ENCODE data around the gene SEMA6A.

SEMA6A gene

GRCh38 chr5:116583862-116584222 is 9.2 kb upstream of the SEMA6A start (continued):
- no peak for TF ChIP-seq TSHZ2 (CRISPR knock-in tag; IDR thresholded peaks at IDR 0.05)
- TF ChIP-seq ARNTL (CRISPR knock-in tag; IDR thresholded peaks at IDR 0.05; ENCODE audit: borderline replicate concordance, low read depth), result no peak
- no peak for TF ChIP-seq TOX (CRISPR knock-in tag; IDR thresholded peaks at IDR 0.05; ENCODE audit: borderline replicate concordance)
- no peak for TF ChIP-seq CREB5 (CRISPR knock-in tag; IDR thresholded peaks at IDR 0.05; ENCODE audit: low read depth)
- TF ChIP-seq ISL1 (CRISPR knock-in tag; IDR thresholded peaks at IDR 0.05), result no peak

- TF ChIP-seq TSHZ2 (CRISPR knock-in tag; IDR thresholded peaks at IDR 0.05) (no peak), PATZ1 (CRISPR knock-in tag; IDR thresholded peaks at IDR 0.05; ENCODE audit: borderline replicate concordance) (no peak), ARNTL (CRISPR knock-in tag; IDR thresholded peaks at IDR 0.05; ENCODE audit: borderline replicate concordance, low read depth) (no peak), ZFP30 (CRISPR knock-in tag; IDR thresholded peaks at IDR 0.05) (no peak), TCF4 (CRISPR knock-in tag; IDR thresholded peaks at IDR 0.05; ENCODE audit: borderline replicate concordance) (no peak), ZNF70 (CRISPR knock-in tag; IDR thresholded peaks at IDR 0.05) (no peak), ZNF565 (CRISPR knock-in tag; conservative IDR thresholded peaks at IDR 0.05; ENCODE audit: low read depth) (no peak), CSRNP3 (CRISPR knock-in tag; IDR thresholded peaks at IDR 0.05) (no peak), ZFP3 (CRISPR knock-in tag; IDR thresholded peaks at IDR 0.05) (no peak), ZNF8 (CRISPR knock-in tag; IDR thresholded peaks at IDR 0.05) (no peak), RARB (CRISPR knock-in tag; IDR thresholded peaks at IDR 0.05) (no peak), BACH2 (CRISPR knock-in tag; IDR thresholded peaks at IDR 0.05; ENCODE audit: borderline replicate concordance) (no peak), GLIS3 (CRISPR knock-in tag; IDR thresholded peaks at IDR 0.05) (no peak), OSR1 (CRISPR knock-in tag; IDR thresholded peaks at IDR 0.05) (no peak), POU6F1 (CRISPR knock-in tag; IDR thresholded peaks at IDR 0.05; ENCODE audit: borderline replicate concordance, low read depth) (no peak), CSDC2 (CRISPR knock-in tag; IDR thresholded peaks at IDR 0.05) (no peak), PPARA (CRISPR knock-in tag; IDR thresholded peaks at IDR 0.05; ENCODE audit: borderline replicate concordance) (no peak), TOX (CRISPR knock-in tag; IDR thresholded peaks at IDR 0.05; ENCODE audit: borderline replicate concordance) (no peak)
- ATAC-seq, result no peak
These were observed 8.7 kb upstream of the SEMA6A start for GRCh38 chr5:116583085-116583861.
